ENCODE measurements around the gene CBL.

DNA sequence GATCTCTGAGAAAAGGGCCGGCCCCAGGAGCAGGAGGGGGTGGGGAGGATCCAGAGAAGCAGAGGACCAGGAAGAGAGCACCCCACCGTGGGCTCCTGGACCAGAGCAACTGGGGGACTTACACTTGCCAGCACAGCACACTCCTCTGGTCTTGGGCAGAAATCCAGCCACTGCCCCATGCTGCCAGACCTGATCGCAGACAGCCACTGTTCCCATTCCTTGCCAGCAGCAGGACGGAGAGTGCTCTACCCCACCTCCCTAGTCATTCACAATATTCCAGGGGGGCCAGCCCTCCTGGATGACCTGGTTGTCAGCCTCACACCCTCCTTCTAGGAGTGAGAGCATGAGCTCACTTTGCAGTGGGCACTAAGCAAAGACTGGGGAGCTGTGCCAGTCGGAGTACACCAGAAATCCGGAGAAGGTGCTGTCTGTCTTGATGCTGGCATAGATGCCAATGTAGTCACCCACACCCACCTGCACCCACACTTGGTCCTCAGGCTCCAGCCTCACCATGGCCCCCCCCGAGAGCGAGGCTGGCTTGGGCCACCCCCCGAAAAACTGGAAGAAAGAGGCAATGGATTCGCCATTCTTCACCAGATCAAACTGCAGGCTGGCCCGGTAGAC lies 132.9 kb downstream of the CBL start:
- TF ChIP-seq, protein P1, sequence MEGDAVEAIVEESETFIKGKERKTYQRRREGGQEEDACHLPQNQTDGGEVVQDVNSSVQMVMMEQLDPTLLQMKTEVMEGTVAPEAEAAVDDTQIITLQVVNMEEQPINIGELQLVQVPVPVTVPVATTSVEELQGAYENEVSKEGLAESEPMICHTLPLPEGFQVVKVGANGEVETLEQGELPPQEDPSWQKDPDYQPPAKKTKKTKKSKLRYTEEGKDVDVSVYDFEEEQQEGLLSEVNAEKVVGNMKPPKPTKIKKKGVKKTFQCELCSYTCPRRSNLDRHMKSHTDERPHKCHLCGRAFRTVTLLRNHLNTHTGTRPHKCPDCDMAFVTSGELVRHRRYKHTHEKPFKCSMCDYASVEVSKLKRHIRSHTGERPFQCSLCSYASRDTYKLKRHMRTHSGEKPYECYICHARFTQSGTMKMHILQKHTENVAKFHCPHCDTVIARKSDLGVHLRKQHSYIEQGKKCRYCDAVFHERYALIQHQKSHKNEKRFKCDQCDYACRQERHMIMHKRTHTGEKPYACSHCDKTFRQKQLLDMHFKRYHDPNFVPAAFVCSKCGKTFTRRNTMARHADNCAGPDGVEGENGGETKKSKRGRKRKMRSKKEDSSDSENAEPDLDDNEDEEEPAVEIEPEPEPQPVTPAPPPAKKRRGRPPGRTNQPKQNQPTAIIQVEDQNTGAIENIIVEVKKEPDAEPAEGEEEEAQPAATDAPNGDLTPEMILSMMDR (conservative IDR thresholded peaks at IDR 0.05; ENCODE audit: low read depth in 2 of 2), result no peak
- TF ChIP-seq CREB1 (CRISPR knock-in tag; IDR thresholded peaks at IDR 0.05; ENCODE audit: low read depth), result no peak
- TF ChIP-seq, protein P2, sequence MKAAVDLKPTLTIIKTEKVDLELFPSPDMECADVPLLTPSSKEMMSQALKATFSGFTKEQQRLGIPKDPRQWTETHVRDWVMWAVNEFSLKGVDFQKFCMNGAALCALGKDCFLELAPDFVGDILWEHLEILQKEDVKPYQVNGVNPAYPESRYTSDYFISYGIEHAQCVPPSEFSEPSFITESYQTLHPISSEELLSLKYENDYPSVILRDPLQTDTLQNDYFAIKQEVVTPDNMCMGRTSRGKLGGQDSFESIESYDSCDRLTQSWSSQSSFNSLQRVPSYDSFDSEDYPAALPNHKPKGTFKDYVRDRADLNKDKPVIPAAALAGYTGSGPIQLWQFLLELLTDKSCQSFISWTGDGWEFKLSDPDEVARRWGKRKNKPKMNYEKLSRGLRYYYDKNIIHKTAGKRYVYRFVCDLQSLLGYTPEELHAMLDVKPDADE (IDR thresholded peaks at IDR 0.05), result no peak
- TF ChIP-seq POLR2AphosphoS5 (IDR thresholded peaks at IDR 0.05; ENCODE audit: low read depth), result no peak
- no peak for TF ChIP-seq EZH2phosphoT487 (IDR thresholded peaks at IDR 0.05; ENCODE audit: unreplicated experiment)
- TF ChIP-seq NANOG (IDR thresholded peaks at IDR 0.05; ENCODE audit: borderline replicate concordance), result no peak
- TF ChIP-seq, protein P3, sequence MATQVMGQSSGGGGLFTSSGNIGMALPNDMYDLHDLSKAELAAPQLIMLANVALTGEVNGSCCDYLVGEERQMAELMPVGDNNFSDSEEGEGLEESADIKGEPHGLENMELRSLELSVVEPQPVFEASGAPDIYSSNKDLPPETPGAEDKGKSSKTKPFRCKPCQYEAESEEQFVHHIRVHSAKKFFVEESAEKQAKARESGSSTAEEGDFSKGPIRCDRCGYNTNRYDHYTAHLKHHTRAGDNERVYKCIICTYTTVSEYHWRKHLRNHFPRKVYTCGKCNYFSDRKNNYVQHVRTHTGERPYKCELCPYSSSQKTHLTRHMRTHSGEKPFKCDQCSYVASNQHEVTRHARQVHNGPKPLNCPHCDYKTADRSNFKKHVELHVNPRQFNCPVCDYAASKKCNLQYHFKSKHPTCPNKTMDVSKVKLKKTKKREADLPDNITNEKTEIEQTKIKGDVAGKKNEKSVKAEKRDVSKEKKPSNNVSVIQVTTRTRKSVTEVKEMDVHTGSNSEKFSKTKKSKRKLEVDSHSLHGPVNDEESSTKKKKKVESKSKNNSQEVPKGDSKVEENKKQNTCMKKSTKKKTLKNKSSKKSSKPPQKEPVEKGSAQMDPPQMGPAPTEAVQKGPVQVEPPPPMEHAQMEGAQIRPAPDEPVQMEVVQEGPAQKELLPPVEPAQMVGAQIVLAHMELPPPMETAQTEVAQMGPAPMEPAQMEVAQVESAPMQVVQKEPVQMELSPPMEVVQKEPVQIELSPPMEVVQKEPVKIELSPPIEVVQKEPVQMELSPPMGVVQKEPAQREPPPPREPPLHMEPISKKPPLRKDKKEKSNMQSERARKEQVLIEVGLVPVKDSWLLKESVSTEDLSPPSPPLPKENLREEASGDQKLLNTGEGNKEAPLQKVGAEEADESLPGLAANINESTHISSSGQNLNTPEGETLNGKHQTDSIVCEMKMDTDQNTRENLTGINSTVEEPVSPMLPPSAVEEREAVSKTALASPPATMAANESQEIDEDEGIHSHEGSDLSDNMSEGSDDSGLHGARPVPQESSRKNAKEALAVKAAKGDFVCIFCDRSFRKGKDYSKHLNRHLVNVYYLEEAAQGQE (IDR thresholded peaks at IDR 0.05; ENCODE audit: unreplicated experiment), result no peak
- TF ChIP-seq, protein P4, sequence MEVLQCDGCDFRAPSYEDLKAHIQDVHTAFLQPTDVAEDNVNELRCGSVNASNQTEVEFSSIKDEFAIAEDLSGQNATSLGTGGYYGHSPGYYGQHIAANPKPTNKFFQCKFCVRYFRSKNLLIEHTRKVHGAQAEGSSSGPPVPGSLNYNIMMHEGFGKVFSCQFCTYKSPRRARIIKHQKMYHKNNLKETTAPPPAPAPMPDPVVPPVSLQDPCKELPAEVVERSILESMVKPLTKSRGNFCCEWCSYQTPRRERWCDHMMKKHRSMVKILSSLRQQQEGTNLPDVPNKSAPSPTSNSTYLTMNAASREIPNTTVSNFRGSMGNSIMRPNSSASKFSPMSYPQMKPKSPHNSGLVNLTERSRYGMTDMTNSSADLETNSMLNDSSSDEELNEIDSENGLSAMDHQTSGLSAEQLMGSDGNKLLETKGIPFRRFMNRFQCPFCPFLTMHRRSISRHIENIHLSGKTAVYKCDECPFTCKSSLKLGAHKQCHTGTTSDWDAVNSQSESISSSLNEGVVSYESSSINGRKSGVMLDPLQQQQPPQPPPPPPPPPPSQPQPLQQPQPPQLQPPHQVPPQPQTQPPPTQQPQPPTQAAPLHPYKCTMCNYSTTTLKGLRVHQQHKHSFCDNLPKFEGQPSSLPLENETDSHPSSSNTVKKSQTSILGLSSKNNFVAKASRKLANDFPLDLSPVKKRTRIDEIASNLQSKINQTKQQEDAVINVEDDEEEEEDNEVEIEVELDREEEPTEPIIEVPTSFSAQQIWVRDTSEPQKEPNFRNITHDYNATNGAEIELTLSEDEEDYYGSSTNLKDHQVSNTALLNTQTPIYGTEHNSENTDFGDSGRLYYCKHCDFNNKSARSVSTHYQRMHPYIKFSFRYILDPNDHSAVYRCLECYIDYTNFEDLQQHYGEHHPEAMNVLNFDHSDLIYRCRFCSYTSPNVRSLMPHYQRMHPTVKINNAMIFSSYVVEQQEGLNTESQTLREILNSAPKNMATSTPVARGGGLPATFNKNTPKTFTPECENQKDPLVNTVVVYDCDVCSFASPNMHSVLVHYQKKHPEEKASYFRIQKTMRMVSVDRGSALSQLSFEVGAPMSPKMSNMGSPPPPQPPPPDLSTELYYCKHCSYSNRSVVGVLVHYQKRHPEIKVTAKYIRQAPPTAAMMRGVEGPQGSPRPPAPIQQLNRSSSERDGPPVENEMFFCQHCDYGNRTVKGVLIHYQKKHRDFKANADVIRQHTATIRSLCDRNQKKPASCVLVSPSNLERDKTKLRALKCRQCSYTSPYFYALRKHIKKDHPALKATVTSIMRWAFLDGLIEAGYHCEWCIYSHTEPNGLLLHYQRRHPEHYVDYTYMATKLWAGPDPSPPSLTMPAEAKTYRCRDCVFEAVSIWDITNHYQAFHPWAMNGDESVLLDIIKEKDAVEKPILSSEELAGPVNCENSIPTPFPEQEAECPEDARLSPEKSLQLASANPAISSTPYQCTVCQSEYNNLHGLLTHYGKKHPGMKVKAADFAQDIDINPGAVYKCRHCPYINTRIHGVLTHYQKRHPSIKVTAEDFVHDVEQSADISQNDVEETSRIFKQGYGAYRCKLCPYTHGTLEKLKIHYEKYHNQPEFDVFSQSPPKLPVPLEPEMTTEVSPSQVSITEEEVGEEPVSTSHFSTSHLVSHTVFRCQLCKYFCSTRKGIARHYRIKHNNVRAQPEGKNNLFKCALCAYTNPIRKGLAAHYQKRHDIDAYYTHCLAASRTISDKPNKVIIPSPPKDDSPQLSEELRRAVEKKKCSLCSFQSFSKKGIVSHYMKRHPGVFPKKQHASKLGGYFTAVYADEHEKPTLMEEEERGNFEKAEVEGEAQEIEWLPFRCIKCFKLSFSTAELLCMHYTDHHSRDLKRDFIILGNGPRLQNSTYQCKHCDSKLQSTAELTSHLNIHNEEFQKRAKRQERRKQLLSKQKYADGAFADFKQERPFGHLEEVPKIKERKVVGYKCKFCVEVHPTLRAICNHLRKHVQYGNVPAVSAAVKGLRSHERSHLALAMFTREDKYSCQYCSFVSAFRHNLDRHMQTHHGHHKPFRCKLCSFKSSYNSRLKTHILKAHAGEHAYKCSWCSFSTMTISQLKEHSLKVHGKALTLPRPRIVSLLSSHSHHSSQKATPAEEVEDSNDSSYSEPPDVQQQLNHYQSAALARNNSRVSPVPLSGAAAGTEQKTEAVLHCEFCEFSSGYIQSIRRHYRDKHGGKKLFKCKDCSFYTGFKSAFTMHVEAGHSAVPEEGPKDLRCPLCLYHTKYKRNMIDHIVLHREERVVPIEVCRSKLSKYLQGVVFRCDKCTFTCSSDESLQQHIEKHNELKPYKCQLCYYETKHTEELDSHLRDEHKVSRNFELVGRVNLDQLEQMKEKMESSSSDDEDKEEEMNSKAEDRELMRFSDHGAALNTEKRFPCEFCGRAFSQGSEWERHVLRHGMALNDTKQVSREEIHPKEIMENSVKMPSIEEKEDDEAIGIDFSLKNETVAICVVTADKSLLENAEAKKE (CRISPR knock-in tag; IDR thresholded peaks at IDR 0.05), result no peak
- TF ChIP-seq EZH2 (IDR thresholded peaks at IDR 0.05; ENCODE audit: low read depth, unreplicated experiment), result no peak
- no peak for TF ChIP-seq JUNB (IDR thresholded peaks at IDR 0.05; ENCODE audit: unreplicated experiment)
- no peak for TF ChIP-seq ZNF114 (CRISPR knock-in tag; IDR thresholded peaks at IDR 0.05)
- no peak for TF ChIP-seq ZNF331 (CRISPR knock-in tag; IDR thresholded peaks at IDR 0.05; ENCODE audit: low read depth)

Data from GM23338 (cell line).